Effector memory CD4-positive, alpha-beta T cell (primary cell): Measurements from ENCODE around the gene SPIRE1.
A peak's percentile ranks its signal among the peaks of the same experiment; 100 is the strongest.

ENCODE experiments used
- DNase-seq, 3 donors: peaks; one replicate each; pipeline ENCODE4 v3.0.0-alpha.2; 2020
- H3K27ac ChIP-seq: 2 replicates; pipeline ENCODE4 v1.7.0; 2013; ENCODE audit warnings: mild to moderate bottlenecking, low read length, moderate library complexity; ENCODE audit not compliant: insufficient read depth, poor library complexity, severe bottlenecking
- H3K27me3 ChIP-seq: replicated peaks from 2 replicates; pipeline ENCODE4 v1.7.0; 2013; ENCODE audit warnings: mild to moderate bottlenecking, low read length; ENCODE audit not compliant: insufficient read depth, control insufficient read depth, poor library complexity, severe bottlenecking
- H3K36me3 ChIP-seq: 2 replicates; pipeline ENCODE4 v1.7.0; 2013; ENCODE audit warnings: mild to moderate bottlenecking, low read length, moderate library complexity; ENCODE audit not compliant: control insufficient read depth, insufficient read depth
- H3K4me1 ChIP-seq: 2 replicates; pipeline ENCODE4 v1.7.0; 2013; ENCODE audit warnings: low read length, mild to moderate bottlenecking; ENCODE audit not compliant: control insufficient read depth, insufficient read depth, poor library complexity, severe bottlenecking
- H3K4me3 ChIP-seq: 2 replicates; pipeline ENCODE4 v1.7.0; 2013; ENCODE audit warnings: low read length, low read depth, mild to moderate bottlenecking; ENCODE audit not compliant: insufficient read depth, poor library complexity, severe bottlenecking
- H3K9me3 ChIP-seq: 2 replicates; pipeline ENCODE4 v1.7.0; 2013; ENCODE audit warnings: mild to moderate bottlenecking, low read length, moderate library complexity; ENCODE audit not compliant: control insufficient read depth

The SPIRE1 gene

GRCh38 chr18:12686100-12686499 lies 28.2 kb upstream of the SPIRE1 start:
- Histone ChIP-seq H3K27ac (no peak overlapping the region), H3K4me3 (no peak overlapping the region), H3K9me3 (no peaks in the 10 kb centered on the region), H3K27me3 (no peaks in the 10 kb centered on the region), H3K4me1 (no peaks in the 10 kb centered on the region), H3K36me3 (no peaks in the 10 kb centered on the region)
- DNase-seq = no peak

- H3K36me3 ChIP-seq = peaks cover 11% of the 10 kb centered on the region
- no peak overlapping the region for H3K27ac ChIP-seq
- DNase-seq = no peak
- H3K27me3 ChIP-seq = no peaks in the 10 kb centered on the region
- H3K4me3 ChIP-seq = no peak overlapping the region
- H3K4me1 ChIP-seq = peaks cover 4% of the 10 kb centered on the region
- no peaks in the 10 kb centered on the region for H3K9me3 ChIP-seq
Measured at GRCh38 chr18:12679183-12679786, 21.4 kb upstream of the SPIRE1 start.

GRCh38 chr18:12668041-12668440 lies 10.1 kb upstream of the SPIRE1 start:
- no peaks in the 10 kb centered on the region for H3K36me3 ChIP-seq
- no peaks in the 10 kb centered on the region for H3K9me3 ChIP-seq
- no peaks in the 10 kb centered on the region for H3K27me3 ChIP-seq
- DNase-seq = no peak
- H3K4me3 ChIP-seq = no peak overlapping the region
- H3K27ac ChIP-seq = no peak overlapping the region
- H3K4me1 ChIP-seq = no peaks in the 10 kb centered on the region

- Histone ChIP-seq H3K36me3 (no peaks in the 10 kb centered on the region), H3K4me3 (no peak overlapping the region), H3K27me3 (no peaks in the 10 kb centered on the region), H3K27ac (no peak overlapping the region), H3K9me3 (no peaks in the 10 kb centered on the region), H3K4me1 (no peaks in the 10 kb centered on the region)
- DNase-seq = peak in 1 of 3 donors; percentile 29
Measured at GRCh38 chr18:12659904-12660605, 2.1 kb upstream of the SPIRE1 start.

- no peaks in the 10 kb centered on the region for H3K4me1 ChIP-seq
- H3K9me3 ChIP-seq = no peaks in the 10 kb centered on the region
- H3K4me3 ChIP-seq = peak overlapping the region; percentile 66
- H3K27ac ChIP-seq = peak overlapping the region; percentile 32
- no peaks in the 10 kb centered on the region for H3K27me3 ChIP-seq
- peak; percentile 4 to 15 (median 8) for DNase-seq
- H3K36me3 ChIP-seq = no peaks in the 10 kb centered on the region
Measured at GRCh38 chr18:12658426-12659138, 675 bp upstream of the SPIRE1 start.

- no peaks in the 10 kb centered on the region for H3K4me1 ChIP-seq
- peak overlapping the region; percentile 61 for H3K4me3 ChIP-seq
- DNase-seq = no peak
- no peaks in the 10 kb centered on the region for H3K27me3 ChIP-seq
- H3K9me3 ChIP-seq = no peaks in the 10 kb centered on the region
- no peak overlapping the region for H3K27ac ChIP-seq
- H3K36me3 ChIP-seq = no peaks in the 10 kb centered on the region
Measured at GRCh38 chr18:12656938-12657683, 796 bp downstream of the SPIRE1 start.

GRCh38 chr18:12656605-12656937 lies 1.3 kb downstream of the SPIRE1 start:
- no peaks in the 10 kb centered on the region for H3K4me1 ChIP-seq
- no peaks in the 10 kb centered on the region for H3K9me3 ChIP-seq
- DNase-seq = no peak
- H3K27me3 ChIP-seq = no peaks in the 10 kb centered on the region
- H3K4me3 ChIP-seq = peak overlapping the region; percentile 61
- H3K27ac ChIP-seq = no peak overlapping the region
- no peaks in the 10 kb centered on the region for H3K36me3 ChIP-seq

- H3K4me1 ChIP-seq = no peaks in the 10 kb centered on the region
- H3K9me3 ChIP-seq = no peaks in the 10 kb centered on the region
- H3K27me3 ChIP-seq = no peaks in the 10 kb centered on the region
- no peak for DNase-seq
- H3K27ac ChIP-seq = no peak overlapping the region
- H3K4me3 ChIP-seq = no peak overlapping the region
- H3K36me3 ChIP-seq = no peaks in the 10 kb centered on the region
Measured at GRCh38 chr18:12654971-12655370, 2.9 kb downstream of the SPIRE1 start.

- Histone ChIP-seq H3K36me3 (no peaks in the 10 kb centered on the region), H3K4me1 (no peaks in the 10 kb centered on the region), H3K27ac (no peak overlapping the region), H3K4me3 (no peak overlapping the region), H3K27me3 (no peaks in the 10 kb centered on the region), H3K9me3 (no peaks in the 10 kb centered on the region)
- DNase-seq = no peak
Measured at GRCh38 chr18:12652861-12653401, 5.0 kb downstream of the SPIRE1 start.
